ENCODE results near the gene SHKBP1.

Gene SHKBP1

GRCh38 chr19:40601134-40601974, 24.7 kb downstream of the SHKBP1 start, which contains the start of gene LTBP4:
TSS of gene LTBP4 (plus strand) at chr19:40601369. CDS start at chr19:40601388, 19 bp downstream.
- peak; percentile 53 for DNase-seq (ENCODE audit: low spot score)

DNA sequence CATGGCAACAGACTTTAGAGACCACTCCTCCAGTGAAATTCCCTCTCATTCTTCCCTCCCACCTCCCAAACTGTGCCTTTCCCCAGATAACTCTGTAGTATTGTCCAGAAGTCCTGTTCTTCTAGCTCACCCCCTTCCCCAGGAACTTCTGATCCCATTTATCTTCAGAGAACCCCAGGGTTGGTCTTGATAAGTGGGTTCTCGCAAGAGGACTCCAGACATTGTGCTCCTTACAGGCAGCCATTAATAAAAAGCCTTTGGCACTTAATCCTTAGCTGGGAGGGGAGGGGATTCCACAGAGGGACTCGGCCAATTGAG, 26.4 kb downstream of the SHKBP1 start:
- DNase-seq (ENCODE audit: low spot score) = no peak

DNA sequence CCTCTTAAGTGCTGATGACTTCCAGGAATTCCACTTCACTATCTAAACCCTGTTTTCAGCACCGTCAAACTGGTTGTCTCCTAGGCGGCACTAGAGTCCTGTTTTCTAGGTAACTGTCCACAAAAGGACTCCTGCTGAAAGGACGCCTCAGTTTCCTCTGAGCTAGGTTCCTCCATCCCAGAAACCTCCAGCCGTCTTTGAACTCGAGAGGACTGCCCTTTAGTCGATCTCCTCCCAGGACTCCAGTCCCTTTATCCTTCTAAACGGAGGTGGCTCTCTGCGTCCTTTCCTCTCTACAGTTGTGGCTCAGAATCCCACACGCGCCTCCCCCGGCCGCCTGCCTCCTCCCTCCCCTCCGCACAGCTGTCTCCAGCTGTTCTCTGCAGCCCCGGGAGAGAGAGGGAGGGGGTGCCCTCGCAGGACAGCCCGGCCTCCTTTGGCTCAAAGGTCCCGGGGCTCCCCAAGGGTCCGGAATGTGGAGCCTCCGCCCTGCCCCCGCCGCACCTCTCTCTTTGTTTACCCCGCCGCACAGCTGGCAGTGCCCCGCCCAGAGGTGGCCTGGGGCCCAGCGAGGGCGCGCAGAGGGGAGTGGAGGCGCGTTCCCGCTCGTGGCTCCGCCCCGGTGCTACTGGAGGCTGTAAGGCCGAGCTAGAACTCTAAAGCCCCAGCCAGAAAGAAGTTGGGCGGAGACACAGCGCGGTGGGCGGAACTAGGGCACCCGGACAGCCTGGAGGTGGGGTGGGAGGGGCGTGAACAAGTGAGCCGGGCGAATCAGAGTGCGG, 26.9 kb downstream of the SHKBP1 start:
- DNase-seq (ENCODE audit: low spot score) = peak; percentile 94

DNA sequence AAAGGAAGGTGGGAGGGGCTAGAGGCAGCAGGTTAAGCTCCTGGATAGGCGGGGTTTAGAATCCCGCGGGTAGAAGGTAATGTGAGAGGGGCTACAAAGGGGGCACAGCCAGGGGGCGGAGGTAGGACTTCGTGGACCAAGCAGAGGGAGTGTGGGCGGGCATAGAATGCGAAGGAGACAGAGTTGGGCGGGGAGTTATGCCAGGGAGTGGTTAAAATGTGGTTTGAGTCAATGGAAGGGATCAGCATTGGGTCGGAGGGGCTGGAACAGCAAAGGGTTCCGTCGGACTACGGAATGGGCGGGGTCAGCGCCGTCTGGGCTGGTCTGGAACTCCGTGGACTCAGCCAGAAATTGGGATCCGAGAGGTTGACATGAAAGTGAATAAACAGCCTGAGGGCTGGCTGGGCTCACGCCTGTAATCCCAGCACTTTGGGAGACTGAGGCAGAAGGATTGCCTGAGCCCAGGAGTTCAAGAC, 27.5 kb downstream of the SHKBP1 start:
- DNase-seq (ENCODE audit: low spot score) = no peak

- DNase-seq (ENCODE audit: low spot score) = no peak
Observed at GRCh38 chr19:40604647-40605215, 28.1 kb downstream of the SHKBP1 start.

GRCh38 chr19:40605216-40605971, 28.7 kb downstream of the SHKBP1 start:
- peak; percentile 75 for DNase-seq (ENCODE audit: low spot score)

DNA sequence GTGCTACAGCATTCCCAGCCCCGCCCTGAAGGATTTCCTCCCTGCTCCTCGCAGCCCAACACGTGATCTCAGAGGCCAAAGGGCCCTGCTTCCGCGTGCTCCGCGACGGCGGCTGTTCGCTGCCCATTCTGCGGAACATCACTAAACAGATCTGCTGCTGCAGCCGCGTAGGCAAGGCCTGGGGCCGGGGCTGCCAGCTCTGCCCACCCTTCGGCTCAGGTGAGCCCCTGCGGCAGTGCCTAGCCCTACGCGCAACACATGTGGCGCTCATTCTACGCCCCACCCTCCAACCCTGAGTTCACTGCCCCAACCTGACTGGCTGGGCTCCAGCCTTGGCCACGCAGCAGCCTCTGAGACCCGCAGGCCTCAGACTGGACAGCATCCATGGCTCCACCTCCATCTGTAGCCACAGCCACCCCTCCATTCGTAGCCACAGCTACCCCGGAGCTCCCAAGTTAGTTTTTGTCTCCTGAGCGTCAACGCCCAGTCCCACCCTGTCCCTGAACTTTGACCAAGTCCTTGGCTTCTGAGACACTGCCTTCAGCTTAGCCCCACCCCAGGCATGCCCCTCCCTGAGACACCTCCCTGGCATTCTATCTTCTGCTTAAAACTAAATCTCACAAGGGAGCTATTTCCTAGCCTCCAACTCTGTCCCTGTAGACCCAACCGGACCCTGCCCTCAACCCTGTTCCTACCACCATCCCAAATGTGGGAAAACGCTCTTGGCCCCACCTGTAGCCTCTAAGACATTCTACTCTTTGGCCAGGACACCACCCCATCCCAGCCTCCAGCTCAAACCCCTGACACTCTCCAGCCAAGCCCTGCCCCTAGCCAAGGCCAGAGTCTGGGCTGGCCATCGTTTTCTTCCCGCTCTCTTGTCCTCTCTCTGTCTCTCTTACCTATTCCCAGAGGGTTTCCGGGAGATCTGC, 30.9 kb downstream of the SHKBP1 start:
- no peak for DNase-seq (ENCODE audit: low spot score)

DNA sequence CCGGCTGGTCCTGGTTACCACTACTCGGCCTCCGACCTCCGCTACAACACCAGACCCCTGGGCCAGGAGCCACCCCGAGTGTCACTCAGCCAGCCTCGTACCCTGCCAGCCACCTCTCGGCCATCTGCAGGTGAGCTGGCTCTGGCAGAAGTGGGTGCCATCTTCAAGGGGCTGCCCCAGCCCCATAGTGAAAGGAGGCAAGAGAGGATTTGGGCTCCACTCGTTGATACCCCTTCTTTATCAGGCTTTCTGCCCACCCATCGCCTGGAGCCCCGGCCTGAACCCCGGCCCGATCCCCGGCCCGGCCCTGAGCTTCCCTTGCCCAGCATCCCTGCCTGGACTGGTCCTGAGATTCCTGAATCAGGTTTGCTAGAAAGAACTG, 31.6 kb downstream of the SHKBP1 start:
- DNase-seq (ENCODE audit: low spot score) = no peak

DNA sequence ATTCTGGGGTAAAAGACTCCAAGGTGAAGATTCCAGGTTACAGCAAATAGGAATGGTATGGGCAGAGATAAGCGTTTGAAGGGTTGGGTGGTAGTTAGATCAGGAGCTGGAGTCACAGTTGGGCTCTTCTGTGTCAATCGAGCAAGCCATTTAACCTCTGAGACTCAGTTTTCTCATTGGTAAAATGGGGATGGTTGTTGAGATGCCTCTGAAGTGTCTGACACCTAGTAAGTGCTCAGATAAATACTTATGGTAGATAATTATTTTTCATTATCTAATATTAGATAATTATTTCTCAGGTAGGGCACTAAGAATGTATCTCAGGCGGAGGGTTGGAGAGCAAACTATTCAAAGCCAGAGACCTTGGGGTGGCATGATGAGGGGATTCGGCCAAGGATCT, 32.3 kb downstream of the SHKBP1 start:
- DNase-seq (ENCODE audit: low spot score) = no peak

- peak; percentile 97 for DNase-seq (ENCODE audit: low spot score)
Observed at GRCh38 chr19:40609561-40610395, 33.1 kb downstream of the SHKBP1 start.

DNA sequence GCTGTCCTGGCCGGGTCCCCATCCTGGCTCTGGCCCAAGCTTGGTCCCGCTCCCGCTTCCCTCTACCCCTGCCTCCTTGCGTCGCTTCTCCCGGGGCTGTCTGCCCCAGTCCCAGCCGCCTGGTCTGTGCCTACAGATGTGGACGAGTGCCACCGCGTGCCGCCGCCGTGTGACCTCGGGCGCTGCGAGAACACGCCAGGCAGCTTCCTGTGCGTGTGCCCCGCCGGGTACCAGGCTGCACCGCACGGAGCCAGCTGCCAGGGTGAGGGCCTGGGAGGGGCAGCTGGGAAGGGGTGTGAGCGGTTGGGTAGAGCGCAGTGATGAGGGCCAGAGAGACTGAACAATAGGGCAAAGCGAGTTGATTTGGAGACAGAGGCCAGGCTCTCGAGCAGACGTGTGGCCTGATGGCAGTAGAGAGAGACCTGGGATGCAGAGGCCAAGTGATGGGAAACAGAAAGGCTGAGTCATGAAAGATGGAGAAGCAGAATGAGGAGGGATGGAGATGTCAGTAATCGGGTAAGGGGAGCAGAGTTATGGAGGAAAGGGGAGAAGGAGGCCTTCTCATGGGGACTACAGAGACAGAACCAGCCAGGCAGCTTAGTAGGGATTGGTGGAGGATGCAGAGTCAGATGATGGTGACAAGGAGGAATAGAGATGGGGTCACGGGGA, 33.9 kb downstream of the SHKBP1 start:
- no peak for DNase-seq (ENCODE audit: low spot score)

DNA sequence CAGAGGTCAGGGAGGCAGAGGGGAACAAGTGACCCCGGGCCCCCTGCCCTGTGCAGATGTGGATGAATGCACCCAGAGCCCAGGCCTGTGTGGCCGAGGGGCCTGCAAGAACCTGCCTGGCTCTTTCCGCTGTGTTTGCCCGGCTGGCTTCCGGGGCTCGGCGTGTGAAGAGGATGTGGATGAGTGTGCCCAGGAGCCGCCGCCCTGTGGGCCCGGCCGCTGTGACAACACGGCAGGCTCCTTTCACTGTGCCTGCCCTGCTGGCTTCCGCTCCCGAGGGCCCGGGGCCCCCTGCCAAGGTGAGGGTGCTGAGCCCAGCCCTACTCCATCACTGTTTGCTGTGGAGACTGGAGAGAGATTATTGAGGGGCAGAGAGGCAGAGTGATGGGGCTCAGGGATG, 34.4 kb downstream of the SHKBP1 start:
- DNase-seq (ENCODE audit: low spot score) = no peak

DNA sequence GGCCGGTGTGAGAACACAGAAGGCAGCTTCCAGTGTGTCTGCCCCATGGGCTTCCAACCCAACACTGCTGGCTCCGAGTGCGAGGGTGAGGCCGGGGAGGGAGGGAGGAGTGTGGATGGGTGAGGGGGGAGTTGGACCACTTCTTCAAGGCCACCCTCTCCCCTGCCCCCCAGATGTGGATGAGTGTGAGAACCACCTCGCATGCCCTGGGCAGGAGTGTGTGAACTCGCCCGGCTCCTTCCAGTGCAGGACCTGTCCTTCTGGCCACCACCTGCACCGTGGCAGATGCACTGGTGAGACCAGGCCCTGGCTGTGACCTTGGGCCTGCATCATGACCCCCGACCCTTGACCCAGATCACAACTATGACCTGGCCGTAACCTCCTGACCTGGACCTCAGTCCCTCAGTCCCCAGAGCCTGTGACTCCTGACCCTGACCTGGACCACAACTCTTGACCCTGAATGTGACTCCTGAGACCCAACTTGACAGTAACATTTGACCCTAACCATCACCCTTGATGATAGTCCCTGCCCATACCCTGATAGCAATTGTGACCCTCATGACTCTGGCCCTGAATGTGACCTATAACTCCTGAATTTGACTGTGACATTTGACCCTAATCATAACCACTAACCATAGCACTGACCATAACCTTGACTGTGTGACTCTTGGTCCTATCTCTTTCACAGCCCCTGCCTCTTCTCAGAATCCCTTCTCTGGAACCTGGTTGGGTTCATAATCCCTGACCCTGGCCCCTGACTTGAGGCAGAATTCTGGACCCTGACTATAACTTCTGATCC, 35.4 kb downstream of the SHKBP1 start:
- DNase-seq (ENCODE audit: low spot score) = no peak

DNA sequence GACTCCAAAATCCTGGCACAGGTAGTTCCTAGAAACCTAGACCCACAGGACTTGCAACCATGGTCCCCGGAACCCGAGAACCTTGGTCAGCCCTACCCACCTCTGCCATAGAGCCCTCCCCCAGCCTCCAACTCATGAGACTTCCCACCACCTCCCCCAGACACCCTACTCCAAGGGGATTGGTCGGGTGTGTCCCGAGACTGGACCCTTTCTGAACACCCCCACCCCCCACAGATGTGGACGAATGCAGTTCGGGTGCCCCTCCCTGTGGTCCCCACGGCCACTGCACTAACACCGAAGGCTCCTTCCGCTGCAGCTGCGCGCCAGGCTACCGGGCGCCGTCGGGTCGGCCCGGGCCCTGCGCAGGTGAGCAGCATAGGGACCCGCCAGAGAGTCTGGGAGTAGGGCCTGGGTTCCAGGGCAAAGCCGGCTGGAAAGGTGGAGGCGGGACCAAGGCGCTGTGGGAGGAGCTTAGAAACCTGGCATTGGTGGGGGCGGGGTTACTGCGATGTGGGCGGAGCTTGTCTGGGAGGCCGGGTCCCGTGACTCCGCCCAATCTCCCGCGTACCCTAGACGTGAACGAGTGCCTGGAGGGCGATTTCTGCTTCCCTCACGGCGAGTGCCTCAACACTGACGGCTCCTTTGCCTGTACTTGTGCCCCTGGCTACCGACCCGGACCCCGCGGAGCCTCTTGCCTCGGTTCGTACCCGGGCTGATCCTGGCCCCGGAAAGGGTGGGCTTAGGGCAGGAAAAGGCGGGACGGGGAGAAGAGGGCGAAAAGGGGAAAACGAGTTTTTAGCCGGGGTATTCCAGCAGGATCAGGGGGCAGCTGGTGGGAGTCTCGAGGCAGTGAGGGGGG, 36.4 kb downstream of the SHKBP1 start:
- peak; percentile 58 for DNase-seq (ENCODE audit: low spot score)

- peak; percentile 90 for DNase-seq (ENCODE audit: low spot score)
Observed at GRCh38 chr19:40613690-40614621, 37.3 kb downstream of the SHKBP1 start.

DNA sequence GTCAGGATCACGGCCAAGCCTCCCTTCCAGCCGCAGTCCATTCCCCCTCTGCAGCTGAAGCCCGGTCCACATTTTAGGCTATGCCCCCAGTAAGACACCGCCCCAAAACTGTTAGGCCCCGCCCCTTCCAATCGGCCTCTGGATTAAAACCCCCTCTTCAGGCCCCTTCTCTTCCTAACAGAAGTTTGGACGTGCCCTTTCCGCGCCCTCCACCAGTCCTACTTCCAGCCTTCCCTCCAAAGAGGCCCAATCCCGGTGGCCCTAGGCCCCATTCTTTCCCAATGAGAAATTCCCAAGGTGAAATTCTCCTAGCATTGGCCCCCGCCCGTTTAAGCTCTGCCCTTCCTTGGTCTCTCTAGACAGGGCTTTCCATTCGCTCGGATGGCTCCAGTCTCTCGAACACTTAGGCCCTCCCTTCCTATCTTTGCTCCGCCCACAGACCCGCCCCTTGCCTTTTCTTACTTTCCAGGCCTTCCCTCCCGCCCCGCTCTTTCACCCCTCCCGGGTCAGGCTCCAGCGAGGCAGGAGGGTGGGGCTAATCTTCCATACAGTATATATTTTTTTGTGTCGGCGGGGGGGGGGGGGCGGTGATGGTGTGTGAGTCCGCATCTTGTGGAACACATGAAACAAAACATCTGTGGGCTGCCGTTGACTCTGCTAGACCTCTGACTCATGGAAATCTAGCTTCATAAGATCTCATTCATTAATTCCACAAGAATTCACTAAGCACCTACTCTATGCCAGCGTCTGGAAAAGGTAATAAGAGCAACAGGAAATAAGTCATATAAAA, 38.1 kb downstream of the SHKBP1 start:
- peak; percentile 93 for DNase-seq (ENCODE audit: low spot score)
